K562 (cell line): Measurements from ENCODE around the gene IGFBP4. TPM values are rescaled to one million over a fixed set of nuclear protein-coding genes. Genes with fewer than 3 reads are reported as not detected.

ENCODE experiments used
- ATAC-seq: fragments of 200-7000 bp; cut with Tn5 transposase; 3 replicates; pipeline ENCODE4 v1.9.1; 2020; ENCODE audit warnings: moderate library complexity
- BruUV-seq: library from RNA; stranded (reverse); fragments of 400-500 nt; replicated peaks from 2 replicates; lab custom pipeline; 2021; lab: Mats Ljungman, UMichigan
- CTCF ChIA-PET: fragments of 300-600 bp; formaldehyde crosslinking; extraction: SDS; loops from one replicate; lab custom pipeline; 2021; ENCODE audit warnings: low intra/inter-chr PET ratio; lab: Yijun Ruan, JAX
- POLR2A ChIA-PET: fragments of 300-600, 350-650 bp; sonication (Branson Sonifier 250); formaldehyde crosslinking; extraction: SDS; loops from one replicate; lab custom pipeline; 2021; ENCODE audit warnings: antibody characterized with exemption, inconsistent platforms; lab: Yijun Ruan, JAX
- DNase-seq, 4 experiments: peaks; one replicate each; pipeline versions ENCODE4 v3.0.0 to v3.0.0-alpha.2; 2011 to 2018; ENCODE audit warnings: low spot score in 3 of 4, mixed read lengths in 3 of 4; ENCODE audit errors: extremely low read depth in 1 of 4
- FAIRE-seq: peaks from 2 replicates; lab custom pipeline; 2011; peaks lifted over from hg19 to GRCh38; lab: Jason Lieb, UNC
- H2AFZ ChIP-seq: 2 replicates; pipeline ENCODE4 v1.6.0; 2011; ENCODE audit warnings: low read depth, low read length, control low read depth, inconsistent platforms
- H3K27ac ChIP-seq: fragments of 200-600 bp; 3 replicates; pipeline ENCODE4 v1.8.0; 2011; ENCODE audit warnings: low read depth, mild to moderate bottlenecking, control low read depth, inconsistent platforms, low read length, moderate library complexity, mixed read lengths; ENCODE audit errors: extremely low read depth
- H3K27me3 ChIP-seq, 2 experiments: fragments of 300-600 bp in 1 of 2; 2 replicates in 1 of 2; 3 replicates in 1 of 2; pipeline versions ENCODE4 v1.6.0 to v1.8.0; 2011; ENCODE audit warnings: inconsistent platforms in 2 of 2, low read length in 2 of 2, mild to moderate bottlenecking in 1 of 2, mixed read lengths in 1 of 2, moderate library complexity in 1 of 2; ENCODE audit not compliant: control insufficient read depth in 2 of 2, insufficient read depth in 2 of 2
- H3K36me3 ChIP-seq: fragments of 300-600 bp; 3 replicates; pipeline ENCODE4 v1.8.0; 2011; ENCODE audit warnings: mild to moderate bottlenecking, low read length, inconsistent platforms; ENCODE audit not compliant: control insufficient read depth, insufficient read depth
- H3K4me1 ChIP-seq, 2 experiments: fragments of 200-600 bp in 1 of 2; replicated peaks in 1 of 2; 2 replicates in 1 of 2; 3 replicates in 1 of 2; pipeline versions ENCODE4 v1.5.1 to v1.8.0; 2011; ENCODE audit warnings: inconsistent platforms in 2 of 2, low read length in 2 of 2, mild to moderate bottlenecking in 1 of 2, mixed read lengths in 1 of 2, moderate library complexity in 1 of 2; ENCODE audit not compliant: control insufficient read depth in 2 of 2, insufficient read depth in 2 of 2
- H3K4me2 ChIP-seq: 2 replicates; pipeline ENCODE4 v1.6.1; 2011; ENCODE audit warnings: low read length, control low read depth, inconsistent platforms, mixed read lengths; ENCODE audit not compliant: insufficient read depth
- H3K4me3 ChIP-seq: fragments of 200-600 bp; sonication (generic), shearing (Covaris generic); 2 replicates; pipeline ENCODE4 v1.5.1; 2016; ENCODE audit warnings: control low read depth, inconsistent platforms
- H3K79me2 ChIP-seq: fragments of 200-600 bp; 3 replicates; pipeline ENCODE4 v1.8.0; 2011; ENCODE audit warnings: low read length, inconsistent platforms; ENCODE audit not compliant: control insufficient read depth, insufficient read depth
- H3K9ac ChIP-seq, 2 experiments: 2 replicates each; pipeline versions ENCODE4 v1.6.0 to v1.6.1; 2011; ENCODE audit warnings: low read depth in 2 of 2, low read length in 2 of 2, control low read depth in 1 of 2, inconsistent platforms in 1 of 2, mild to moderate bottlenecking in 1 of 2, mixed read lengths in 1 of 2; ENCODE audit not compliant: insufficient read depth in 1 of 2
- H3K9me1 ChIP-seq: one replicate; pipeline ENCODE4 v1.6.0; 2011; ENCODE audit warnings: inconsistent platforms, mild to moderate bottlenecking, low read length, moderate library complexity; ENCODE audit not compliant: control insufficient read depth, insufficient read depth
- H3K9me3 ChIP-seq: replicated peaks from 2 replicates; pipeline ENCODE4 v1.5.1; 2011; ENCODE audit warnings: low read depth, low read length, inconsistent platforms; ENCODE audit not compliant: control insufficient read depth, insufficient read depth
- H4K20me1 ChIP-seq: replicated peaks from 2 replicates; pipeline ENCODE4 v1.6.1; 2011; ENCODE audit warnings: low read length, inconsistent platforms, mixed read lengths; ENCODE audit not compliant: control insufficient read depth, insufficient read depth
- C11orf30 ChIP-seq: fragments of 450-650 bp; IDR thresholded peaks from 2 replicates; pipeline ENCODE4 v1.6.1; 2016; ENCODE audit warnings: low read depth, mild to moderate bottlenecking
- CCNT2 ChIP-seq: IDR thresholded peaks from 2 replicates; pipeline ENCODE4 v1.6.1; 2011; ENCODE audit warnings: borderline replicate concordance, low read depth, mild to moderate bottlenecking, moderate library complexity, mixed read lengths, low read length; ENCODE audit not compliant: insufficient read length; ENCODE audit errors: extremely low read depth
- GATA2 ChIP-seq: sonication (generic); formaldehyde crosslinking; IDR thresholded peaks from 2 replicates; pipeline ENCODE4 v1.4.0; 2020; ENCODE audit warnings: mild to moderate bottlenecking, missing genetic modification reagents
- HDAC1 ChIP-seq, 2 experiments: fragments of 450-650 bp; IDR thresholded peaks; 2 replicates each; pipeline ENCODE4 v1.6.1; 2016 to 2017; ENCODE audit warnings: inconsistent platforms in 1 of 2, mild to moderate bottlenecking in 1 of 2, moderate library complexity in 1 of 2
- HMGXB4 ChIP-seq: sonication (generic); formaldehyde crosslinking; IDR thresholded peaks from 2 replicates; pipeline ENCODE4 v1.8.1; 2023; ENCODE audit warnings: mild to moderate bottlenecking, missing genetic modification reagents
- KAT7 ChIP-seq: sonication (generic); formaldehyde crosslinking; IDR thresholded peaks from 2 replicates; pipeline ENCODE4 v1.8.0; 2022; ENCODE audit warnings: missing genetic modification reagents, mild to moderate bottlenecking, borderline replicate concordance
- MAZ ChIP-seq, 2 experiments: fragments of 450-650 bp in 1 of 2; sonication (generic) in 1 of 2; formaldehyde crosslinking; IDR thresholded peaks in 1 of 2; conservative IDR thresholded peaks in 1 of 2; 2 replicates each; pipeline versions ENCODE4 v1.4.0 to v1.5.0; 2020; ENCODE audit warnings: mild to moderate bottlenecking in 1 of 2, missing genetic modification reagents in 1 of 2
- MYNN ChIP-seq, 2 experiments: sonication (generic); formaldehyde crosslinking in 1 of 2; IDR thresholded peaks; 2 replicates each; pipeline versions ENCODE4 v1.5.0 to v1.6.1; 2016 to 2020; ENCODE audit warnings: antibody characterized with exemption in 1 of 2, missing genetic modification reagents in 1 of 2
- SAFB2 ChIP-seq: fragments of 200-400 bp; formaldehyde crosslinking; IDR thresholded peaks from 2 replicates; pipeline ENCODE4 v1.6.1; 2018; ENCODE audit warnings: borderline replicate concordance, low read length, low read depth, moderate library complexity; ENCODE audit not compliant: severe bottlenecking
- ZNF318 ChIP-seq, 2 experiments: fragments of 450-650 bp; IDR thresholded peaks; 2 replicates each; pipeline ENCODE4 v1.6.1; 2016; ENCODE audit warnings: mild to moderate bottlenecking in 2 of 2, borderline replicate concordance in 1 of 2, low read depth in 1 of 2, moderate library complexity in 1 of 2
- ZNF41 ChIP-seq: fragments of 250-450 bp; sonication (Bioruptor Pico); conservative IDR thresholded peaks from 2 replicates; pipeline ENCODE4 v1.4.0; 2020; ENCODE audit warnings: mild to moderate bottlenecking
- WGBS: fragments of 100-300 bp; shearing (Covaris generic); methylation state at CpG from one replicate; pipeline ENCODE4 v1.1.6; 2016; ENCODE audit warnings: low coverage, mixed read lengths; ENCODE audit not compliant: insufficient coverage; ENCODE audit errors: missing lambda C conversion rate; 5-methylcytosine and 5-hydroxymethylcytosine counted together
- in situ Hi-C: fragments of 300-500 bp; cut with MboI; formaldehyde crosslinking; loops from 4 replicates; pipeline ENCODE4 v1.15.0; 2018; ENCODE audit warnings: inconsistent platforms, mixed read lengths
- intact Hi-C: fragments of 100-400 bp; cut with micrococcal nuclease; formaldehyde crosslinking; loops from 2 replicates; pipeline ENCODE4 v1.14.2; 2022
- polyA plus RNA-seq, 8 experiments: library from polyadenylated mRNA; depleted of rRNA in 4 of 8; stranded (reverse) in 5 of 8; unstranded in 3 of 8; fragments of >200 nt; fragmentation: Nextera tagmentation in 2 of 8; fragmentation: Illumina TruSeq in 1 of 8; extraction: Ambion mirVana in 2 of 8; extraction: Trizol in 1 of 8; gene quantifications; 2 replicates each; pipeline versions ENCODE4 v1.2.1 to v1.2.3, GENCODE V29; 2011 to 2014; ENCODE audit warnings: inconsistent platforms in 1 of 8, missing spikeins in 1 of 8
- total RNA-seq, 7 experiments: library from RNA; depleted of rRNA in 6 of 7; stranded (reverse); fragments of >200 nt in 6 of 7; fragmentation: Illumina TruSeq in 2 of 7; extraction: Trizol in 2 of 7; gene quantifications; 2 replicates each; pipeline versions ENCODE4 v1.2.1 to v1.2.3, GENCODE V29; 2011 to 2021; ENCODE audit warnings: low replicate concordance in 1 of 7

The IGFBP4 gene
- total and polyA plus RNA-seq, 9 of the 15 experiments (the other 6 are each of a cell fraction or from before 2014, with no cell fraction given), result 8.8 to 99.8 (median 18.6) TPM

DNA sequence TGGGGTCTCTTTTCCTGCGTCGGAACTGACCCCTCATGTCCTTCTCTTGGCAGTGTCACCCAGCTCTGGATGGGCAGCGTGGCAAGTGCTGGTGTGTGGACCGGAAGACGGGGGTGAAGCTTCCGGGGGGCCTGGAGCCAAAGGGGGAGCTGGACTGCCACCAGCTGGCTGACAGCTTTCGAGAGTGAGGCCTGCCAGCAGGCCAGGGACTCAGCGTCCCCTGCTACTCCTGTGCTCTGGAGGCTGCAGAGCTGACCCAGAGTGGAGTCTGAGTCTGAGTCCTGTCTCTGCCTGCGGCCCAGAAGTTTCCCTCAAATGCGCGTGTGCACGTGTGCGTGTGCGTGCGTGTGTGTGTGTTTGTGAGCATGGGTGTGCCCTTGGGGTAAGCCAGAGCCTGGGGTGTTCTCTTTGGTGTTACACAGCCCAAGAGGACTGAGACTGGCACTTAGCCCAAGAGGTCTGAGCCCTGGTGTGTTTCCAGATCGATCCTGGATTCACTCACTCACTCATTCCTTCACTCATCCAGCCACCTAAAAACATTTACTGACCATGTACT lies 13.2 kb downstream of the IGFBP4 start:
- Histone ChIP-seq H3K4me3 (no peak overlapping the region), H3K27me3 (no peaks in the 10 kb centered on the region; a peak in 1 of 5 replicates), H3K4me2 (no peak overlapping the region), H3K4me1 (peaks cover 0 to 10% of the 10 kb centered on the region in 2 experiments; a peak in 3 of 5 replicates), H3K27ac (no peak overlapping the region), H2AFZ (no peak overlapping the region), H3K9ac (peak overlapping the region in 1 of 2 experiments; percentile 65; a peak in 1 of 4 replicates), H3K9me1 (no peaks in the 10 kb centered on the region), H3K36me3 (peaks cover 32% of the 10 kb centered on the region; the same call in 2 of the 3 replicates), H4K20me1 (no peaks in the 10 kb centered on the region), H3K9me3 (no peaks in the 10 kb centered on the region), H3K79me2 (no peaks in the 10 kb centered on the region)
- BruUV-seq, result no TSS peak
- DNase-seq (no peak), ATAC-seq (no peak), FAIRE-seq (no peak)
- ChIA-PET POLR2A (interaction anchor here (0.6 to 3.1 kb wide), 5 partner anchors 9 to 39 kb away, joined by 3 to 22 read pairs (median 4); partner anchors contain the start of genes IGFBP4 and TOP2A), CTCF (no interaction called here)
- intact Hi-C loops (no loop called here), in situ Hi-C loops (no loop called here)
- 79% methylated on average over 14 of the region's 16 CpGs for WGBS
- TF ChIP-seq SAFB2, result no peak
- TF ChIP-seq MAZ (CRISPR knock-in tag; conservative IDR thresholded peaks at IDR 0.05 in 1 of 2, IDR thresholded peaks at IDR 0.05 in 1 of 2), result no peak
- no peak for TF ChIP-seq HDAC1 (IDR thresholded peaks at IDR 0.05)
- TF ChIP-seq KAT7 (CRISPR knock-in tag), result no peak
- TF ChIP-seq ZNF318 (IDR thresholded peaks at IDR 0.05; ENCODE audit: borderline replicate concordance in 1 of 2, low read depth in 1 of 2), result no peak
- no peak for TF ChIP-seq ZNF41 (CRISPR knock-in tag)
- no peak for TF ChIP-seq MYNN (IDR thresholded peaks at IDR 0.05)
- TF ChIP-seq MYNN (CRISPR knock-in tag; IDR thresholded peaks at IDR 0.05), result no peak
- no peak for TF ChIP-seq CCNT2
- no peak for TF ChIP-seq GATA2 (CRISPR knock-in tag)
- TF ChIP-seq C11orf30, result no peak
- TF ChIP-seq HMGXB4 (CRISPR knock-in tag), result no peak
